Fibroblast of pulmonary artery (primary cell): ENCODE data around the gene DHCR7.

Experiments used
- DNase-seq: peaks from one replicate; pipeline ENCODE4 v3.0.0-alpha.2; 2010; ENCODE audit warnings: low read depth
- H3K4me3 ChIP-seq: replicated peaks from 2 replicates; pipeline ENCODE4 v1.5.1; 2011; ENCODE audit warnings: low read depth, mild to moderate bottlenecking, control low read depth, low read length, moderate library complexity
- CTCF ChIP-seq: IDR thresholded peaks from 2 replicates; pipeline ENCODE4 v1.5.1; 2011; ENCODE audit warnings: mild to moderate bottlenecking, control low read depth, low read length, inconsistent platforms; ENCODE audit errors: missing control alignments

DHCR7 gene

GRCh38 chr11:71472941-71473792, 25.0 kb upstream of the DHCR7 start:
- no peak for DNase-seq
- H3K4me3 ChIP-seq, result no peak overlapping the region
- TF ChIP-seq CTCF, result no peak

GRCh38 chr11:71472357-71472885, 24.2 kb upstream of the DHCR7 start:
- no peak for DNase-seq
- no peak for TF ChIP-seq CTCF
- no peak overlapping the region for H3K4me3 ChIP-seq

GRCh38 chr11:71470946-71471345, 22.8 kb upstream of the DHCR7 start:
- no peak for TF ChIP-seq CTCF
- no peak for DNase-seq
- no peak overlapping the region for H3K4me3 ChIP-seq

- TF ChIP-seq CTCF, result no peak
- no peak for DNase-seq
- no peak overlapping the region for H3K4me3 ChIP-seq
Measured at GRCh38 chr11:71467164-71467563, 19.0 kb upstream of the DHCR7 start.

GRCh38 chr11:71466358-71466757, 18.2 kb upstream of the DHCR7 start:
- TF ChIP-seq CTCF, result no peak
- no peak for DNase-seq
- H3K4me3 ChIP-seq, result no peak overlapping the region

- H3K4me3 ChIP-seq, result no peak overlapping the region
- no peak for DNase-seq
- no peak for TF ChIP-seq CTCF
Measured at GRCh38 chr11:71465054-71465453, 16.9 kb upstream of the DHCR7 start.
